Neural progenitor cell (in vitro differentiated cells): ENCODE measurements around the gene CASP3. TPM values are rescaled to one million over a fixed set of nuclear protein-coding genes. Genes with fewer than 3 reads are reported as not detected.

ENCODE experiments used
- DNase-seq: peaks from one replicate; pipeline ENCODE4 v3.0.0-alpha.2; 2016; ENCODE audit warnings: low spot score
- H2AFZ ChIP-seq: fragments of 200-600 bp; sonication (generic); replicated peaks from 2 replicates; pipeline ENCODE4 v1.6.1; 2016; ENCODE audit warnings: antibody characterized with exemption
- H3F3A ChIP-seq: fragments of 200-600 bp; sonication (generic); 2 replicates; pipeline ENCODE4 v1.6.1; 2016; ENCODE audit warnings: antibody characterized with exemption, low read depth
- H3K27ac ChIP-seq: fragments of 200-600 bp; sonication (generic); 2 replicates; pipeline ENCODE4 v1.5.1; 2016; ENCODE audit warnings: mild to moderate bottlenecking
- H3K27me3 ChIP-seq: fragments of 200-600 bp; sonication (generic); 2 replicates; pipeline ENCODE4 v1.6.1; 2016; ENCODE audit warnings: mild to moderate bottlenecking, moderate library complexity
- H3K36me3 ChIP-seq: fragments of 200-600 bp; sonication (generic); 2 replicates; pipeline ENCODE4 v1.5.1; 2016
- H3K4me1 ChIP-seq: fragments of 200-600 bp; sonication (generic); 2 replicates; pipeline ENCODE4 v1.6.1; 2016; ENCODE audit warnings: mixed run types
- H3K4me2 ChIP-seq: fragments of 200-600 bp; sonication (generic); 2 replicates; pipeline ENCODE4 v1.6.1; 2016
- H3K4me3 ChIP-seq: fragments of 200-600 bp; sonication (generic); 2 replicates; pipeline ENCODE4 v1.5.1; 2016
- H3K79me2 ChIP-seq: fragments of 200-600 bp; sonication (generic); 2 replicates; pipeline ENCODE4 v1.6.1; 2016; ENCODE audit warnings: low read depth
- H3K9ac ChIP-seq: fragments of 200-600 bp; sonication (generic); 2 replicates; pipeline ENCODE4 v1.6.1; 2016
- H3K9me3 ChIP-seq: fragments of 200-600 bp; sonication (generic); 2 replicates; pipeline ENCODE4 v1.5.1; 2016; ENCODE audit warnings: low read depth
- H4K20me1 ChIP-seq: fragments of 200-600 bp; sonication (generic); 2 replicates; pipeline ENCODE4 v1.6.1; 2016; ENCODE audit warnings: low read depth
- H3K27ac Mint-ChIP-seq: 3 replicates; pipeline ENCODE4 v1.8.0; 2021; ENCODE audit warnings: mixed read lengths
- H3K27me3 Mint-ChIP-seq: 2 replicates; pipeline ENCODE4 v1.8.0; 2022; ENCODE audit warnings: low read depth, mild to moderate bottlenecking, inconsistent platforms, moderate library complexity, mixed read lengths; ENCODE audit not compliant: insufficient read depth
- H3K36me3 Mint-ChIP-seq: 3 replicates; pipeline ENCODE4 v1.8.0; 2021; ENCODE audit warnings: mixed read lengths
- H3K4me1 Mint-ChIP-seq: 3 replicates; pipeline ENCODE4 v1.8.0; 2021; ENCODE audit warnings: mixed read lengths
- H3K4me3 Mint-ChIP-seq: 3 replicates; pipeline ENCODE4 v1.8.0; 2021; ENCODE audit warnings: mild to moderate bottlenecking, moderate library complexity, mixed read lengths
- H3K9me3 Mint-ChIP-seq: 3 replicates; pipeline ENCODE4 v1.8.0; 2020; ENCODE audit warnings: mixed read lengths
- CTCF ChIP-seq: fragments of 200-600 bp; sonication (generic); IDR thresholded peaks from 2 replicates; pipeline ENCODE4 v1.5.1; 2017; ENCODE audit warnings: antibody characterized with exemption, mild to moderate bottlenecking
- EZH2 ChIP-seq: fragments of 200-600 bp; sonication (generic); IDR thresholded peaks from 2 replicates; pipeline ENCODE4 v1.6.1; 2017; ENCODE audit warnings: antibody characterized with exemption, mild to moderate bottlenecking, moderate library complexity
- EZH2phosphoT487 ChIP-seq: fragments of 200-600 bp; sonication (generic); IDR thresholded peaks from 2 replicates; pipeline ENCODE4 v1.6.1; 2017; ENCODE audit warnings: antibody characterized with exemption
- total RNA-seq: library from RNA; depleted of rRNA; stranded (reverse); fragments of >200 nt; gene quantifications from 2 replicates; pipeline ENCODE4 v1.2.3, GENCODE V29; 2015; ENCODE audit warnings: low replicate concordance

The CASP3 gene
- total RNA-seq, 1 donor from 2014 or later, result 69.8 TPM

DNA sequence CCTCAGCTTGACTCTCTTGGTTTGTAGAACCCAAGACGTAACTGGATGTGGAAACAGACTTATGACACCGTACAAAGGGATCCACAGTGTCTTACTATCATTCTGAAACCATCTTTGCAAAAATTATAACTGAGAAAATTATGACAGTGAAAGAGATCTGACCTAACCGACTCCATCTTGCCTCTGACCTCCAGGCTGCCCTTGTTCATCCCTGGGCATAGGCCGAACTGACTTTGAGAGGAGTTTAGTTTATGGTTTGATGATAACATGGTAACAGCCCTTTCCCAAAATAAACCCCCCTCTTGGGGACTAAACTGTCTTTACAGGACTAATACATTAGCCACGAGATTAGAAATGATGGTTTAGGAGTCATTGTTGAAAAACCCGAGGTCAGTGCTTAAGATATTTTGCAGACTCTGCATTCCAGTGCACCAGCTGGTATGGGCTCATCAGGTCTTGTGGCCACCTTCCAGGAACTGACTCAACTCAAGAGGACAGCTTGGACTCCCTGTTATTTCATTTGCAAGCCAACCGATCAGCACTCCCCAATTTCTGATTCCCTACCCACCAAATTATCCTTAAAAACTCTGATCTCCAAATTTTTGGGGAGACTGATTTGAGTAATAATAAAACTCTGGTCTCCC, 49.6 kb downstream of the CASP3 start:
- no peak overlapping the region for H3K27ac Mint-ChIP-seq
- H4K20me1 ChIP-seq, result no peaks in the 10 kb centered on the region
- TF ChIP-seq EZH2 (no peak), CTCF (no peak), EZH2phosphoT487 (no peak)

DNA sequence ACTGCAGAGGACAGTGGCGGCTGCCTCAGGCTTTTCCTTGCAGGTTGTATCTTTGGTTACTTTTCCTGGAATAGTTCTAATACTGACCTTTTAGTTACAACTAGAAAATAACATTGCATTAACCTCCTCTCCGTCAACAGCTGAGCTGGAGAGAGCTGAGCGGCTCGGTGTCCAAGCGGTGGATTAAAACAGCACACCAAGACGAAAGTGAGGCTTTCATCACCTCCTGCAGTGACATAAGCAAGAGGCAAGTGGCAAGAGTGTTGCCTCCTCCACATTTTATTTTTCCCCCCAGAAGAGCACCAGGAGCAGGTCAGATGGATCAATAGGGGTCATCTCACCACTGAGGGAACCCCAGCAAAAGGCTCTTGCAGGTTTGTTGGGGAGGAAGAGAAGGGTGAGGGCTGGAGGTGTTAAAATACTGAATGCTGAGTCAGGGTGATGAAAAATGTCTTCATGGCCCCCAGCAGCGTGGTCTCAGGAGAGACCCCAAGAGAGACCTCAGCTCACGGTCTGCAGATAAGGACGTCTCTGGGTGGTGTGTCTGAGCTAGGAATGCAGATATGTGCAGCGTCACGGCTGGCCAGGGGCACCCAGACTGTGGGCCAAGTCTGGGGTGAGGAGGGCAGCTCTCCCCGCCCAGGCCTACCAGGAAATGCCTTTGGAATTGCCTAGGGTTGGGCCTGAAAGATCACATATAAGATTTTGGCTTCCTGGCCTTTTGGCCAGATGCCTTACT, 50.3 kb downstream of the CASP3 start:
- H3K9ac ChIP-seq, result no peak overlapping the region
- TF ChIP-seq EZH2phosphoT487 (no peak), EZH2 (no peak), CTCF (no peak)
- Mint-ChIP-seq H3K4me3 (no peak overlapping the region), H3K4me1 (peaks cover 15% of the 10 kb centered on the region), H3K9me3 (peaks cover 18% of the 10 kb centered on the region), H3K27me3 (no peaks in the 10 kb centered on the region), H3K27ac (peak overlapping the region; percentile 69), H3K36me3 (no peaks in the 10 kb centered on the region)
- H3K27me3 ChIP-seq, result no peaks in the 10 kb centered on the region
- no peaks in the 10 kb centered on the region for H3F3A ChIP-seq
- no peaks in the 10 kb centered on the region for H4K20me1 ChIP-seq
- H3K4me3 ChIP-seq, result no peak overlapping the region
- DNase-seq, result no peak
- H3K4me2 ChIP-seq, result no peak overlapping the region
- H3K36me3 ChIP-seq, result no peaks in the 10 kb centered on the region
- H2AFZ ChIP-seq, result no peak overlapping the region
- H3K79me2 ChIP-seq, result no peaks in the 10 kb centered on the region
- no peaks in the 10 kb centered on the region for H3K4me1 ChIP-seq
- no peak overlapping the region for H3K27ac ChIP-seq
- H3K9me3 ChIP-seq, result no peaks in the 10 kb centered on the region

More for the DNA sequence above, 49.6 kb downstream of the CASP3 start:
- Histone ChIP-seq H3K4me2 (no peak overlapping the region), H2AFZ (no peak overlapping the region), H3K79me2 (no peaks in the 10 kb centered on the region), H3F3A (no peaks in the 10 kb centered on the region), H3K9ac (no peak overlapping the region), H3K4me3 (no peak overlapping the region), H3K9me3 (no peaks in the 10 kb centered on the region), H3K27me3 (no peaks in the 10 kb centered on the region), H3K4me1 (no peaks in the 10 kb centered on the region), H3K36me3 (no peaks in the 10 kb centered on the region), H3K27ac (no peak overlapping the region)
- Mint-ChIP-seq H3K27me3 (no peaks in the 10 kb centered on the region), H3K4me3 (no peak overlapping the region), H3K36me3 (no peaks in the 10 kb centered on the region), H3K4me1 (peaks cover 15% of the 10 kb centered on the region), H3K9me3 (peaks cover 19% of the 10 kb centered on the region)
- DNase-seq, result no peak

DNA sequence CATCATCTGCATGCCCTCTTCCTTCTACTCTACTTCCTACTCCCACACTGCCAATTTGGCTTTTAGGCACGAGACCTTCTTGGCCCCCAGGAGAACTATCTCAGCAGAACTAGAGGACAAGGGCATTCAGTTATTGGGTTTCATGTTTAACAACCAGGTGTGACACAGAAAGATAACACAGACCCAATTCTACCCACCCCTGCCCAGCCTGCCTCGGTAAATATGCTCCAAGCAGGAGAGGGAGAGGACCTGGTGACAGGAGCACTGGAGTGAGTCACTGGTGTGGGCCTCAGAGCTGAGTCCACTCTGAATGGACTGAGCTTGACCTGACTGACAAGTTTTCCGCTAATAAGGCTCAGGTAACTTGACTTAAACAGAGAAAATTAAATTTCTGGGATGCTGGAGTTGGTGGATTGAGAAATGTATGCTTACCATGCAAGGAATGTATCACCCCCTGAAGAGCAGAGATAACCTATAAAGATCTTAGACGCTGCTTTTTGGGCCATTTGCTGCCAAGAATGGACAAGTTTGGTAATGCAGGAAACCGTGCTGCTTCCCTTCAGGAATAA, 52.5 kb downstream of the CASP3 start:
- Mint-ChIP-seq H3K9me3 (peaks cover 8% of the 10 kb centered on the region), H3K4me3 (no peak overlapping the region), H3K27ac (no peak overlapping the region), H3K27me3 (peaks cover 2% of the 10 kb centered on the region), H3K4me1 (peaks cover 12% of the 10 kb centered on the region), H3K36me3 (no peaks in the 10 kb centered on the region)
- no peaks in the 10 kb centered on the region for H3F3A ChIP-seq
- H3K27ac ChIP-seq, result no peak overlapping the region
- H3K36me3 ChIP-seq, result no peaks in the 10 kb centered on the region
- no peaks in the 10 kb centered on the region for H3K27me3 ChIP-seq
- TF ChIP-seq EZH2 (no peak), CTCF (no peak), EZH2phosphoT487 (no peak)
- no peaks in the 10 kb centered on the region for H4K20me1 ChIP-seq
- no peak overlapping the region for H3K4me3 ChIP-seq
- no peak overlapping the region for H3K9ac ChIP-seq
- H3K79me2 ChIP-seq, result no peaks in the 10 kb centered on the region
- H2AFZ ChIP-seq, result no peak overlapping the region
- no peak for DNase-seq
- H3K4me2 ChIP-seq, result no peak overlapping the region
- H3K4me1 ChIP-seq, result no peaks in the 10 kb centered on the region
- H3K9me3 ChIP-seq, result no peaks in the 10 kb centered on the region
